HEK293 (cell line): ENCODE results near the gene CDC42EP3.

Source experiments
- CTCF ChIP-seq: fragments of 450-650 bp; formaldehyde crosslinking; IDR thresholded peaks from 2 replicates; pipeline ENCODE4 v1.5.1; 2016; ENCODE audit warnings: missing biosample characterization, missing genetic modification characterization
- REST ChIP-seq: fragments of 450-650 bp; formaldehyde crosslinking; IDR thresholded peaks from 2 replicates; pipeline ENCODE4 v1.5.1; 2016; ENCODE audit warnings: missing biosample characterization, missing genetic modification characterization
- SP2 ChIP-seq: fragments of 450-650 bp; formaldehyde crosslinking; IDR thresholded peaks from 2 replicates; pipeline ENCODE4 v1.5.1; 2016; ENCODE audit warnings: missing biosample characterization, missing genetic modification characterization
- ZBTB20 ChIP-seq: fragments of 450-650 bp; formaldehyde crosslinking; IDR thresholded peaks from 2 replicates; pipeline ENCODE4 v1.5.1; 2016; ENCODE audit warnings: missing biosample characterization, missing genetic modification characterization
- ZNF292 ChIP-seq: fragments of 450-650 bp; formaldehyde crosslinking; IDR thresholded peaks from 2 replicates; pipeline ENCODE4 v1.5.1; 2016; ENCODE audit warnings: low read depth, missing biosample characterization, missing genetic modification characterization, borderline replicate concordance
- ZNF394 ChIP-seq: fragments of 450-650 bp; formaldehyde crosslinking; IDR thresholded peaks from 2 replicates; pipeline ENCODE4 v1.5.1; 2016; ENCODE audit warnings: missing biosample characterization, missing genetic modification characterization, mild to moderate bottlenecking, moderate library complexity, borderline replicate concordance
- ZNF561 ChIP-seq: fragments of 450-650 bp; IDR thresholded peaks from 2 replicates; pipeline ENCODE4 v1.5.1; 2018; ENCODE audit warnings: missing biosample characterization, missing genetic modification characterization, borderline replicate concordance
- ZNF76 ChIP-seq: fragments of 450-650 bp; formaldehyde crosslinking; IDR thresholded peaks from 2 replicates; pipeline ENCODE4; 2016; ENCODE audit warnings: low read depth, missing biosample characterization, missing genetic modification characterization, borderline replicate concordance

DNA sequence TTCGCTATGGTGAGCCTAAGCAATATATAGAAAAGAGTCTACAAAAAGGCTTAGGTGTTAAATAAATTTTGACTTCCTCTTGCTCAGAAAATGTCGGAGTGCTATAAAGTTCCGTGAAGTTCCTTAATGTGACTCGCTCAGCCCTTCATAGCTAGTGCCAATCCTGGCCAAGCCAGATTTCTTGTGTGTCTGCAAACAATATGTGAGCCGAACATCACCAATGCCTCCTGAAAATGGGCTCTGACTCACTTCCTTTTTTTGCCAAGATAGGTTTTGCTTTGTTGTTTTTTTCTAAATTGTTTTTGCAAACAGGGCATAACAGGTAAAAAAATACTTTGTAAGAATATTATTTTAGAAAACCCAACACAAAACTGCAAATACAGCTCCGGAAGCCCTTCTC, 26.1 kb downstream of the CDC42EP3 start:
- TF ChIP-seq ZNF76 (tag by site-specific recombination) (no peak), ZNF561 (tag by site-specific recombination) (no peak), SP2 (no peak), CTCF (no peak), ZNF292 (no peak), ZNF394 (tag by site-specific recombination) (no peak), ZBTB20 (no peak), REST (tag by site-specific recombination) (no peak)
